Ishikawa (cell line): ENCODE data around the gene IGFBP2.

Experiments used
- EP300 ChIP-seq: IDR thresholded peaks from 2 replicates; pipeline ENCODE4 v1.6.1; 2012; ENCODE audit warnings: borderline replicate concordance
- TAF1 ChIP-seq: IDR thresholded peaks from 2 replicates; pipeline ENCODE4 v1.6.1; 2012; ENCODE audit warnings: low read depth, mild to moderate bottlenecking

GRCh38 chr2:216674376-216674775 lies 41.2 kb downstream of the IGFBP2 start:
- TF ChIP-seq TAF1 (no peak), EP300 (no peak)
